ENCODE data around the gene AMBRA1. TPM values are rescaled to one million over a fixed set of nuclear protein-coding genes. Genes with fewer than 3 reads are reported as not detected.

AMBRA1 gene
- total RNA-seq, 6 experiments from 2014 or later, result 23.2 to 25.9 (median 24.4) TPM

DNA sequence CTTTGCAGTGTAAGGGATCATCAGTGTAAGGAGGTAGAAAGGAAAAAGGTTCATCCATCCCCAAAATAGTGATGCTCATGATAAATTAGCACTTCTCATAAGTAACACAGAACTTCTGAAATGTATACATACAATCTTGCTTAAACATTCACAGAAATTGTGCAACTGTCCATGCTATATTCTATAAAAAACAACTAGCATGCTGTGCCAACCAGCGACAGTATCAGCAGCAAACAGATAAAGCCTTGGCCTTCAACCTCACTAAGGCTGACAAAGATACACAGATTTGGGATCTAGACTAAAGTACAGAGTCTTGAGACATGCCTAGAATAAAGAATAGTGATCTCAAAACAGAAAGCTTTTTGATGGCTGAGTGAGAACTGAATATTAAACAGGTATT, 128.1 kb downstream of the AMBRA1 start:
- Mint-ChIP-seq H3K27me3 (ENCODE audit: insufficient read depth) (no peaks in the 10 kb centered on the region), H3K36me3 (ENCODE audit: low read depth) (0 out of 2 replicates have a peak, but pooled peaks cover 2% of the 10 kb centered on the region), H3K4me1 (ENCODE audit: low read depth) (peaks cover 31% of the 10 kb centered on the region), H3K27ac (no peak overlapping the region), H3K4me3 (no peak overlapping the region), H3K9me3 (no peaks in the 10 kb centered on the region)
- TF ChIP-seq, protein P1, sequence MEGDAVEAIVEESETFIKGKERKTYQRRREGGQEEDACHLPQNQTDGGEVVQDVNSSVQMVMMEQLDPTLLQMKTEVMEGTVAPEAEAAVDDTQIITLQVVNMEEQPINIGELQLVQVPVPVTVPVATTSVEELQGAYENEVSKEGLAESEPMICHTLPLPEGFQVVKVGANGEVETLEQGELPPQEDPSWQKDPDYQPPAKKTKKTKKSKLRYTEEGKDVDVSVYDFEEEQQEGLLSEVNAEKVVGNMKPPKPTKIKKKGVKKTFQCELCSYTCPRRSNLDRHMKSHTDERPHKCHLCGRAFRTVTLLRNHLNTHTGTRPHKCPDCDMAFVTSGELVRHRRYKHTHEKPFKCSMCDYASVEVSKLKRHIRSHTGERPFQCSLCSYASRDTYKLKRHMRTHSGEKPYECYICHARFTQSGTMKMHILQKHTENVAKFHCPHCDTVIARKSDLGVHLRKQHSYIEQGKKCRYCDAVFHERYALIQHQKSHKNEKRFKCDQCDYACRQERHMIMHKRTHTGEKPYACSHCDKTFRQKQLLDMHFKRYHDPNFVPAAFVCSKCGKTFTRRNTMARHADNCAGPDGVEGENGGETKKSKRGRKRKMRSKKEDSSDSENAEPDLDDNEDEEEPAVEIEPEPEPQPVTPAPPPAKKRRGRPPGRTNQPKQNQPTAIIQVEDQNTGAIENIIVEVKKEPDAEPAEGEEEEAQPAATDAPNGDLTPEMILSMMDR (IDR thresholded peaks at IDR 0.05), result no peak
- no peak for DNase-seq

DNA sequence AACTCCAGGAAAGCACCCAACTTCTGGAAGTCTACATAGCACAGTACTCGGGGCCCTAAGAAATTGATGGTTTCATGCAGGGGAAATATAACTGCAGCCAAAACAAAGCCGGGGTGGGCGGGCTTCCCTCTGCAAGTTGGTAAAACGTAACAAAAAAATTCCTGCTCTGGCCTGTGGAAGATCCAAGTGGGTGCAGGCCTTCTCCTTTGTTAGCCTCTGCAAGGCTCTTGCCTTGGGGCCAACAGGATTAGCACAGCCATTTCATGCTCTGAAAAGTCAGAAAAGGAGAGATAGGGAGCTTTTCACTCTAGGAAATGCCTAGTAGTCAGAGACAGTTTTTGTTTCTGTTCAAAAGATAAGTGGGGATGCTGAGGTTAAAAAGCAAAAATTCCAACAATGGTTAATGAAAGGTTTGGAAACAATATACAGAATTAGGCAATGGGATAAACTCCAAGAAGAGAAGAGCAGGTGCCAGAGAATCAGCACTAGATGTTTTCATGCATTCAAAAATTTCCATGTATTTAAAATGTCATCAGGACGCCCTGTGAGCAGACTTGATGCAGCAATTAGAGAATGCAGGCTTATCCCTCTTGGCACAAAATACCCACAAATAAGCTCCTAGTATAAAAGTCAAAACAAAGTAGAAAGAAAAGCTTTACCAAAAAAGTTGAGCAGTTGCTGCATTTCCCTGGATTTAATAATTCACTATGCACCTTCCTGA, 130.0 kb downstream of the AMBRA1 start:
- Mint-ChIP-seq H3K9me3 (no peaks in the 10 kb centered on the region), H3K36me3 (ENCODE audit: low read depth) (no peaks in the 10 kb centered on the region), H3K4me3 (no peak overlapping the region), H3K4me1 (ENCODE audit: low read depth) (peaks cover 16% of the 10 kb centered on the region), H3K27me3 (ENCODE audit: insufficient read depth) (no peaks in the 10 kb centered on the region), H3K27ac (no peak overlapping the region; the same call in 1 of the 2 replicates)
- no peak for DNase-seq
- TF ChIP-seq, protein P1 (IDR thresholded peaks at IDR 0.05), result no peak

DNA sequence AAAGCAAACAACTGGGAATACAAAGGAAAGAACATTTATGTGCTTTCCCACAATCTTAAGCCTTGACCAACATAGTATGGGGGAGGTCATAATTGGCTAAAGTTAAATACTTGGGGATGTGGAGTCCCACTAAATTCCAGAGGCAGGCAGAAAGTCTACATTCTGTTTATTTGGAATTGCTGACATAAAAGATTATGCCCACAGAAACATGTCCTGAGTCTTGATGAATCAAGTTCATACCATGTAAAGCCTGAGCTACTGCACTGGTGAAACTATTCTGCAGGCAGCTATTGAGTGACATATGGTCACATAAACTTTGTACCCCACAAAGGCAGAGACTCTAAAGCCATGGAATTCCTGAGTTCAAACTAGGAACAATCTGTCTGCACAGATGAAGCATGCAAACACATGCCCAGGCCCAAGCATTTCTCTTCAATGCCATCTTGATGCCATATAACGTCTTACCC, 132.3 kb downstream of the AMBRA1 start:
- TF ChIP-seq, protein P1 (IDR thresholded peaks at IDR 0.05), result no peak
- Mint-ChIP-seq H3K27ac (peak overlapping the region; percentile 10; the same call in 1 of the 2 replicates), H3K4me3 (no peak overlapping the region), H3K36me3 (ENCODE audit: low read depth) (no peaks in the 10 kb centered on the region), H3K27me3 (ENCODE audit: insufficient read depth) (no peaks in the 10 kb centered on the region), H3K9me3 (no peaks in the 10 kb centered on the region), H3K4me1 (ENCODE audit: low read depth) (peaks cover 16% of the 10 kb centered on the region)
- DNase-seq, result peak; percentile 25

DNA sequence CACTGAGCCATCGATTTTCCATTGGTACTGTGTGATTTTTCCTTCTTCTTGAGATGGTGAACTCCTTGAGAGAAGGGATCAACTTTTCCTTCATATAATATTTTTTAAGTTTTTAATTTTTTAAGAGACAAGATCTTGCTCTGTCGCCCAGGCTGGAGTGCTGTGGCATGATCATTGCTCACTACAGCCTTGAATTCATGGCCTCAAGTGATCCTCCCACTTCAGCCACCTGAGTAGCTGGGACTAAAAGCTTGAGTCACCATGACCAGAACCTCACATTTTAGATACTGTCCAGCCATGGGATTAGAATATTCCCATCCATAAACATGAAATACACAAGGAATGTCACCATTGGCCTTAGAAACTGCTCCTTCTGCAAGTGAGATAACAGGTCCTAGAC, 135.3 kb downstream of the AMBRA1 start:
- H3K27me3 Mint-ChIP-seq (ENCODE audit: insufficient read depth), result no peaks in the 10 kb centered on the region
- H3K9me3 Mint-ChIP-seq, result no peaks in the 10 kb centered on the region
- peaks cover 16% of the 10 kb centered on the region for H3K4me1 Mint-ChIP-seq (ENCODE audit: low read depth)
- no peak overlapping the region for H3K4me3 Mint-ChIP-seq
- TF ChIP-seq, protein P1 (IDR thresholded peaks at IDR 0.05), result no peak
- H3K36me3 Mint-ChIP-seq (ENCODE audit: low read depth), result peaks cover 5% of the 10 kb centered on the region; the same call in 1 of the 2 replicates
- no peak for DNase-seq
- H3K27ac Mint-ChIP-seq, result no peak overlapping the region

DNA sequence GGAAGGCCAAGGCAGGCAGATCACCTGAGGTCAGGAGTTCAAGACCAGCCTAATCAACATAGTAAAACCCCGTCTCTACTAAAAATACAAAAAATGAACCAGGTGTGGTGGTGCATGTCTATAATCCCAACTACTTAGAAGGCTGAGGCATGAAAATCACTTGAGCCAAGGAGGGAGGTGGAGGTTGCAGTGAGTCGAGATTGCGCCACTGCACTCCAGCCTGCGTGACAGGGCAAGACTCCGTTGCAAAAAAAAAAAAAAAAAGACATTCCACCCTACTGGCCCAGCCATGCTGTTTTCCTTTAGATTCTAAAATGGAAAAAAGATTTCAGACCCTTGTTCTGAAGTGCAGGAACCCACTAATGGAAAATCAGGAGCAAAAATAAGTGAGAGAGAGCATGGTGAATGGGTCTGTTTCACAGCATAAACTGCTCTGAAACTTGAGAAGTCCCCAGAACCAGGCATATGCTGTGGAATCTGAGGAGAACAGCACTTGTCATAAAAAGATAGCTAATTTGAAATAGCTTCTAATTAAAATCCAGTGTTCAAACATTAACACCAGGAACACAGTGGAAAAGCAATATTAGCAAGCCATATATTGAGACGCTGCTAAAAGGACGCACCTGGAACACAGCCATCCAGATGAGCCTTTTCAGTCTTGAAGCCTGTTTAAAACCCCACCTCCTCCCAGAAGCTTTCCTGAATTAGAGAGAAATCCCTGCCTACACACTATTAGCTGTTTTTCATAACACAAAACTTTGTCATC, 136.0 kb downstream of the AMBRA1 start:
- H3K4me1 Mint-ChIP-seq (ENCODE audit: low read depth), result peaks cover 20% of the 10 kb centered on the region
- H3K9me3 Mint-ChIP-seq, result no peaks in the 10 kb centered on the region
- TF ChIP-seq, protein P1 (IDR thresholded peaks at IDR 0.05), result no peak
- DNase-seq, result no peak
- H3K36me3 Mint-ChIP-seq (ENCODE audit: low read depth), result peaks cover 5% of the 10 kb centered on the region; the same call in 1 of the 2 replicates
- H3K27ac Mint-ChIP-seq, result no peak overlapping the region
- H3K4me3 Mint-ChIP-seq, result no peak overlapping the region
- no peaks in the 10 kb centered on the region for H3K27me3 Mint-ChIP-seq (ENCODE audit: insufficient read depth)

All from HFFc6 (cell line).